ENCODE measurements around the gene SIRT3.

GRCh38 chr11:251550-251949 lies 15.4 kb upstream of the SIRT3 start:
- TF ChIP-seq CTCF (IDR thresholded peaks at IDR 0.05) = peak in 2 of 6 experiments; percentile 5 to 13
- TF ChIP-seq POLR2A (IDR thresholded peaks at IDR 0.05) = no peak
